DND-41 (cell line): Measurements from ENCODE around the gene HLA-DMA.

Experiments
- ATAC-seq: fragments of 200-7000 bp; cut with Tn5 transposase; 3 replicates; pipeline ENCODE4 v1.9.1; 2021; ENCODE audit warnings: low read depth; ENCODE audit not compliant: insufficient read depth
- DNase-seq: peaks from one replicate; pipeline ENCODE4 v3.0.0-alpha.2; 2020
- H2AFZ ChIP-seq: 2 replicates; pipeline ENCODE4 v1.6.0; 2012; ENCODE audit warnings: low read depth, low read length
- H3K27ac ChIP-seq: 2 replicates; pipeline ENCODE4 v1.5.1; 2012; ENCODE audit warnings: low read length, inconsistent platforms
- H3K27me3 ChIP-seq: fragments of 200-600 bp; sonication (generic); 2 replicates; pipeline ENCODE4 v1.6.0; 2012; ENCODE audit warnings: low read length, mild to moderate bottlenecking, inconsistent platforms; ENCODE audit not compliant: insufficient read depth, poor library complexity
- H3K36me3 ChIP-seq: 2 replicates; pipeline ENCODE4 v1.5.1; 2012; ENCODE audit warnings: low read length, inconsistent platforms; ENCODE audit not compliant: insufficient read depth
- H3K4me1 ChIP-seq: 2 replicates; pipeline ENCODE4 v1.5.1; 2012; ENCODE audit warnings: mild to moderate bottlenecking, low read length; ENCODE audit not compliant: insufficient read depth
- H3K4me2 ChIP-seq: 2 replicates; pipeline ENCODE4 v1.6.0; 2012; ENCODE audit warnings: mild to moderate bottlenecking, moderate library complexity, low read length, inconsistent platforms; ENCODE audit not compliant: insufficient read depth
- H3K4me3 ChIP-seq, 2 experiments: fragments of 200-600 bp in 1 of 2; shearing (Covaris generic) in 1 of 2; 2 replicates each; pipeline ENCODE4 v1.5.1; 2012 to 2016; ENCODE audit warnings: inconsistent platforms in 2 of 2, low read length in 2 of 2, mild to moderate bottlenecking in 2 of 2, low read depth in 1 of 2, moderate library complexity in 1 of 2
- H3K79me2 ChIP-seq: 2 replicates; pipeline ENCODE4 v1.6.0; 2012; ENCODE audit warnings: low read length, inconsistent platforms; ENCODE audit not compliant: insufficient read depth
- H3K9ac ChIP-seq: 2 replicates; pipeline ENCODE4 v1.6.0; 2012; ENCODE audit warnings: low read depth, mild to moderate bottlenecking, inconsistent platforms, low read length, moderate library complexity
- H3K9me3 ChIP-seq: 2 replicates; pipeline ENCODE4 v1.5.1; 2012; ENCODE audit warnings: low read length, moderate library complexity, mild to moderate bottlenecking, inconsistent platforms; ENCODE audit not compliant: insufficient read depth, severe bottlenecking
- H4K20me1 ChIP-seq: 2 replicates; pipeline ENCODE4 v1.6.0; 2012; ENCODE audit warnings: low read length; ENCODE audit not compliant: insufficient read depth
- CTCF ChIP-seq: IDR thresholded peaks from 2 replicates; pipeline ENCODE4 v1.5.1; 2012; ENCODE audit warnings: borderline replicate concordance, low read length, moderate library complexity, mild to moderate bottlenecking; ENCODE audit not compliant: poor library complexity, severe bottlenecking; ENCODE audit errors: extremely low read depth
- EZH2 ChIP-seq: IDR thresholded peaks from 3 replicates; pipeline ENCODE4 v1.6.1; 2012; ENCODE audit warnings: borderline replicate concordance, low read depth, mild to moderate bottlenecking, moderate library complexity, low read length, inconsistent platforms; ENCODE audit not compliant: severe bottlenecking

The HLA-DMA gene

GRCh38 chr6:32920715-32921114, 32.2 kb downstream of the HLA-DMA start:
- no peaks in the 10 kb centered on the region for H3K36me3 ChIP-seq
- no peak overlapping the region for H3K9ac ChIP-seq
- no peak for ATAC-seq
- no peak overlapping the region for H3K4me2 ChIP-seq
- no peaks in the 10 kb centered on the region for H3K4me1 ChIP-seq
- peaks cover 16% of the 10 kb centered on the region for H3K27me3 ChIP-seq
- DNase-seq = no peak
- no peak overlapping the region for H2AFZ ChIP-seq
- H4K20me1 ChIP-seq = no peaks in the 10 kb centered on the region
- no peak overlapping the region for H3K4me3 ChIP-seq
- no peaks in the 10 kb centered on the region for H3K79me2 ChIP-seq
- TF ChIP-seq EZH2 (no peak), CTCF (no peak)
- H3K9me3 ChIP-seq = no peaks in the 10 kb centered on the region
- no peak overlapping the region for H3K27ac ChIP-seq

- Histone ChIP-seq H3K9me3 (no peaks in the 10 kb centered on the region), H3K4me3 (no peak overlapping the region), H3K36me3 (no peaks in the 10 kb centered on the region), H3K4me1 (no peaks in the 10 kb centered on the region), H3K9ac (no peak overlapping the region), H3K27ac (no peak overlapping the region), H3K4me2 (no peak overlapping the region), H4K20me1 (no peaks in the 10 kb centered on the region), H2AFZ (no peak overlapping the region), H3K79me2 (no peaks in the 10 kb centered on the region), H3K27me3 (peaks cover 16% of the 10 kb centered on the region)
- TF ChIP-seq EZH2 (no peak), CTCF (no peak)
- ATAC-seq (no peak), DNase-seq (no peak)
Measured at GRCh38 chr6:32912951-32913350, 39.9 kb downstream of the HLA-DMA start.

- no peak overlapping the region for H3K4me2 ChIP-seq
- no peak overlapping the region for H3K27ac ChIP-seq
- TF ChIP-seq CTCF (no peak), EZH2 (no peak)
- H3K4me3 ChIP-seq = no peak overlapping the region
- H4K20me1 ChIP-seq = no peaks in the 10 kb centered on the region
- no peaks in the 10 kb centered on the region for H3K36me3 ChIP-seq
- no peaks in the 10 kb centered on the region for H3K4me1 ChIP-seq
- peaks cover 5% of the 10 kb centered on the region for H3K27me3 ChIP-seq
- ATAC-seq = no peak
- no peak overlapping the region for H2AFZ ChIP-seq
- H3K79me2 ChIP-seq = no peaks in the 10 kb centered on the region
- H3K9ac ChIP-seq = no peak overlapping the region
- no peaks in the 10 kb centered on the region for H3K9me3 ChIP-seq
- DNase-seq = no peak
Measured at GRCh38 chr6:32908897-32909296, 44.0 kb downstream of the HLA-DMA start.

GRCh38 chr6:32906539-32906938, 46.4 kb downstream of the HLA-DMA start:
- no peaks in the 10 kb centered on the region for H3K9me3 ChIP-seq
- H3K27ac ChIP-seq = no peak overlapping the region
- TF ChIP-seq CTCF (no peak), EZH2 (no peak)
- peaks cover 2% of the 10 kb centered on the region; the same call in 1 of the 2 replicates for H3K36me3 ChIP-seq
- H4K20me1 ChIP-seq = no peaks in the 10 kb centered on the region
- no peak for DNase-seq
- H3K4me1 ChIP-seq = no peaks in the 10 kb centered on the region
- no peak overlapping the region for H3K4me3 ChIP-seq
- H3K27me3 ChIP-seq = no peaks in the 10 kb centered on the region
- H3K9ac ChIP-seq = no peak overlapping the region
- no peak overlapping the region for H2AFZ ChIP-seq
- H3K79me2 ChIP-seq = no peaks in the 10 kb centered on the region
- no peak for ATAC-seq
- H3K4me2 ChIP-seq = no peak overlapping the region
